GM19238 (cell line): Measurements from ENCODE around the gene MYO5C.
"Not testable (repeated sequence)": the region's sequence is repeated elsewhere in the genome, so short reads cannot be mapped to it uniquely, and the experiment has no call there.

ENCODE experiments used
- DNase-seq: peaks from one replicate; pipeline ENCODE4 v3.0.0; 2011; ENCODE audit warnings: low spot score; ENCODE audit not compliant: insufficient read length

The MYO5C gene

DNA sequence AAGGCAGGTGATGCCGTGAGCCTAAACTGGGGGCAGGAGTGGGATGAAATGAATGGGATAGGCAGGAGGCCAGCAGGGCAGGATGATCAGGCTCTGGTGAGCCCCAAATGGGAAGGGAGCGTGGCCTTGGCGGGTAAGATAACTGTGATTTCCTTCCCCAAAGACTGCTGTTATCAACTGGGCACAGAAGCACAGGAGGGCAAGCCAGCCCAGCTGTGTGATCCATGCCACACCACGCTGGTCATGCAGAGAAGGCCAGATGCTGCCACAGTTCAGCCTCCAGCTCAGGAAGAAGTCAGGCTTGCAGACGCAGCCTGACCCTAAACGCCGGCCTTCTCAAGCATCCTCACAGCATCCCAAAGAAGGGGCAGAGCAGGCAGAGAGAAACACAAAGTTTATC lies 52.3 kb downstream of the MYO5C start:
- no peak for DNase-seq

DNA sequence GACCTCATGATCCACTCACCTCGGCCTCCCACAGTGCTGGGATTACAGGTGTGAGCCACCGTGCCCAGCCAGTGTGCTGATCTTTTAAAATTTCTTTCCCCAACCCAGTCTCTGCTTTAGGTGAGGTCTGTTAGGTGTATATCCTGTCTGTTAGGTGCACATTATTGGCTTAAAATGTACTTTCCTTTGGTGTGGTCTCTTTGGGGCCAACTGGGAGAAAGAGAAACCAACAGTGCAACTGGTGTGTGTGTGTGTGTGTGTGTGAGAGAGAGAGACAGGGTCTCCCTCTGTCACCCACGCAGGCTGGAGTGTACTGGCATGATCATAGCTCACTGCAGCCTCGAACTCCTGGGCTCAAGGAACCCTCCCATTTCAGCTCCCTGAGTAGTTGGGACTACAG lies 54.1 kb downstream of the MYO5C start:
- DNase-seq = no peak

DNA sequence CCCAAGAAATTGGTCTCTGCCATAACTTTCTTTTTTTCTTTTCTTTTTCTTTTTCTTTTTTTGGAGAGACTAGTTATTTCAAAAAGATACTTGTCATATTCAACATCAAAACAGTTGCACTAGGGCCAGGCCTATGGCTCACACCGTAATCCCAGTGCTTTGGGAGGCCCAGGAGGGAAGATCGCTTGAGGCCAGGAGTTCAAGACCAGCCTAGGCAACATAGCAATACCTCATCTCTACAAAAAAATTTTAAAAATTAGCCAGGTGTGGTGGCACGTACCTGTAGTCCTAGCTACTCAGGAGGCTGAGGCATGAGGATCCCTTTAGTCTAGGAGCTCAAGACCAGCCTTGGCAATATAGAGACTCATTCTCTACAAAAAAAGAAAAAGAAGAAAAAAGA lies 55.4 kb downstream of the MYO5C start:
- no peak for DNase-seq

DNA sequence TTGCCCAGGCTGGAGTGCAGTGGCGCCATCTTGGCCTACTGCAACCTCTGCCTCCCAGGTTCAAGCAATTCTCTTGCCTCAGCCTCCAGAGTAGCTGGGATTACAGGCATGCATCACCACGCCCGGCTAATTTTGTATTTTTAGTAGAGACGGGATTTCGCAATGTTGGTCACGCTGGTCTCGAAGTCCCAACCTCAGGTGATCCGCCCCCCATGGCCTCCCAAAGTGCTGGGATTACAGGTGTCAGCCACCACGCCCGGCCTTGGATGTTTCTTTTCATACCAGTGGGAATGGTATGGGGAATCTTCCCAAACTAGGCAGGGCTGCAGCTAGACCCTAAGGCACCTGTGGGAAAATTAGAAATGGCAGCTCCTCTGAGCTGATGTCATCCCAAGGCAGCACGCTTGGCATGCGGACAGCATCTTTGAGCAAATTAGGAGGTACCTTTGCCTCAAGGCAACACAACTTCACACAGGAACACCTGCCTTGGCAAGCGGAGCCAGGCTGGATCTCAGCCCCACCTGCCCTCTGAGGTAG lies 56.5 kb downstream of the MYO5C start:
- DNase-seq = not testable (repeated sequence)

DNA sequence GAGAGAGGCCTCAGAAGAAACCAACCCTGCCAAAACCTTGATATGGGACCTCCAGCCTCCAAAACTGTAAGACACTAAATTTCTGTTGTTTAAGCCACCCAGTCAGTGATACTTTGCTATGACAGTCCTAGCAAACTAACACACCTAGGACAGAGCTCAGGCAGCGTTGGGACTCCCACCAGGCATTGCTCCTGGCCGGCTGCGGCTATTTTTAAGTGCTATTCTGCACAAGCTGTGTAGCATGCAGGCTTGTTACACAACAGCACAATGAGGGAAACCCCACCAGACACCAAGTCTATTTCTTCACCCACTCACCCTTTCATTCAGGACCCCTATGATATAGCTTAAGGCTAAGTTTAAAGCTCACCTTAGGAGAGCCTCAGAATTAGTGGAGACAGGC lies 57.5 kb downstream of the MYO5C start:
- no peak for DNase-seq

DNA sequence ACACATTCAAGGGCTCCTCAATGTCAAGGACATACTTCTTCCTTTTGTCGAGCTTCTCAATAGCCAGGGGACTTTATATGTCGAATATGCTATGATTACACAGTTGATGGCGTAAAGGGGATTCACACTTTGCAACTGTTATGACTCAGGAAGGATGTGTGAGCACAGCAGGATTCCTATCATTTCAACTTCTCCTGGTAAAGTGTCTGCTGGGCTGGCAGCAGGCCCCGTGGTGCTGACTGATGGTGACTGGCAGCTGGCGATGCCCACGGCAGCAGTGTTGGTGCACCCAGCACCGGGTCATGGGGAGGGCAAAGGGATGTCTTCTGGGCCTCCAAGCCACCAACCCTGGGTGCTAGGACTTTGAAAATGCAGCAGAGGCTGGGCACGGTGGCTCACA lies 59.6 kb downstream of the MYO5C start:
- no peak for DNase-seq

DNA sequence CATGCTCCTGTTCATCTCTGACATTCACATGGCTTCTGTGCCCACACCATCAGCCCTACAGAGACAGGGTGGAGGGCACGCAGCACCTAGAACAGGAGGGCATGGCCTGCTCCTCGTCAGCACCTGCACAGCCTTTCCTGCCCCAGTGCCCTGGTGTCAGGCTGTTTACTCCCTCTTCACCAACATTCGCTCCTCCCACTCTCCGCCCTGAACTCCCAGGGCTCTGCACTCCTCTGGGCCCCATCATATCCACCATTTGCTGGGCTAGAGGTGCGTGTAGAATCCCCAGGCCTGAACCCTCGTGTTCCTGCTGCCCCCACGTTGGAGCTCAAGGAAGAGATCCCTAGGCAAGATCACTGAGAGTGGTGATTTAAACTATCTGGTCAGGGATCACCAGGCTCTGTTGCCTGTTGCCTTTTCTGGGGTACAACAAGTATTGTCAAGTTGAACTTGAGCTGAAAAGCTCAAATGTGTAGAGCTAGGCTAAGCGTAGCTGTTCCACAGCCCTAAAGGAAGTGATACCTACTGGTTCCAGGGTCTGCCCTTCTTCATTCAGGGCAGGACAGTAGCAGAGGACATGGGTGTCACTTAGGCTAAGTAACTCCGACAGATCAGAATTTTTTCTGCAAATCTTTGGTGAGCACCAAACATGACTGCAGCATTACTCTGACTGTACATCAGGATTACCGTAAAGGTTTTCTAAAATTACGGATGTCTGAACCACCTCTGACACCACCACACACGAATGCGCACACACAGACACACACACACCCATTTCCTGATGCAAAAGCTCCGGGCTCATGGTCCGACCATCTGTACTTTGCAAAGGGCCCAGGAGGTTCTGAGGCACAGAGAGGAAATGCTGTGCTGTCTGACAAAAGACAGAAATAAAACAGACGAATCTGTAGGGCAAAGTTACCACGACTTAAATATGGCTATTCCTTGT lies 60.7 kb downstream of the MYO5C start:
- DNase-seq = no peak

DNA sequence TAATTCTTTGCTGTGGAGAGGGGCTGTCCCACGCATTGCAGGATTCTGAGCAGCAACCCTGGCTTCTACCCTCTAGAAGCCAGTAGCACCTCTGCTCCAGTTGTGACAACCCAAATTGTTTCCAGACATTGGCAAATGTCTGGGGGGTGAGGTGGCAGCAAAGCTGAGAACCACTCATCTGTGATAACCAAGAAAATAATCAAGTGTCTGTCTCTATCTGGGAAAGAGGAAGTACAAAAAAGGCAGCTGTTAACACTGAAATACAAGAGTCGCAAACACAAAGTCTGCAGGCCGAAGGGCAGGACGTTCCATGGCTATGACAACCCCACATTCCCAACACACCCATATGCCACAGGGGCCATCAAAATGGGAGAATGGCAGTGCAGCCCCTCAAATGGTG lies 62.2 kb downstream of the MYO5C start:
- no peak for DNase-seq

DNA sequence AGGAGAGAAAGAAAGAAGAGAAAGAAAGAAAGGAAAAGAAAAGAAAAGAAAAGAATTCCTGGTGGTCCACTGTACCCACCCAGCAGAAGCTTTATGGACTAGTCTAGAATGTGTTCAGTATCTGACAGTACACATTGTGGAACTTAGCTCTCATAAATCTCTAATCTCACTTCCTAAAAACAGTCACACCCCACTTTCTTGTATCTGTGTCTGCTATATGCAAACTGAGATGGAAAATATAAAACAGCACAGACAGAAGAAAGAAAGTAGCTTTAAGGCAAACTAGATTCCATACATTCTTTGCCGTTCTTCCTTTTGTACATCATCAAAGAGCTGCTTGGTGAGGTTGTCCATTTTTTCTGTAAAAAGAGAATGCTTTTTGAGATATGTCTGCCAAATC lies 63.3 kb downstream of the MYO5C start:
- no peak for DNase-seq

DNA sequence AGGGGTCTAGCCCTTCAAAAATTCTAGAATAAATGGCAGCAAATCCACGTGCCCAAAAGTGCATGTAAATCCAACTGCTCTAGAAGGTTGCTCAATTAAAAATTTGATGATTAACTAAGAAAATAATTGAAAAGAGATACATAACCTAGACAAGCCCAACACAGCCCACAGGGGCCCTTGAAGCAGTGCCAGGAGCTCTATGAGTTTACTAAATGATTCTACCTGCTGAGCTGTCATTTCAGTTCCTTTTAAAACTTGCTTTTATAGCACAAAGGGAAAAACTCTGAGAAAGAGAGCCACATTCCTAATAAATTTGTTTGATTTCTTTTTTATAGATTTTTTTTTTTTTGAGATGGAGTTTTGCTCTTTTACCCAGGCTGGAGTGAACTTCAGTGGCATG lies 65.5 kb downstream of the MYO5C start:
- no peak for DNase-seq

DNA sequence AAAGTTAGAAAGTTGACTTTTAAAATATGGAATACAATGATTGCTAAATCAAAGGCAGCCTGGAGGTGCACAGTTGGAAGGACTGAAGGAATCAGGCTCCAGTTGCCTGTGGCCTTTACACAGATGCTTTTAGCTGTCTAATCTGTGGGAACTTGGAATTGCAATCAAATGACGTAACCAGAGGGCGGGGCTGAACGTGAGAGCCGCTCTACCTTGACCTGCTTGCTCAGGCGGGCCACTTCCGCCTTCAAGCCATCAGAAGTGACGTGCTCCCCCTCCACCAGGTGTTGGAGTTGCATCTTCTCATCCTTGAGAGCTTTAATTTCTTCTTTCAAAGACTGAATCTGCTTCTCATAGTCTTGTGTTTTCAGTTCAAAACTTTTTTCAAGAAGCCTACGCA lies 66.7 kb downstream of the MYO5C start:
- DNase-seq = no peak

DNA sequence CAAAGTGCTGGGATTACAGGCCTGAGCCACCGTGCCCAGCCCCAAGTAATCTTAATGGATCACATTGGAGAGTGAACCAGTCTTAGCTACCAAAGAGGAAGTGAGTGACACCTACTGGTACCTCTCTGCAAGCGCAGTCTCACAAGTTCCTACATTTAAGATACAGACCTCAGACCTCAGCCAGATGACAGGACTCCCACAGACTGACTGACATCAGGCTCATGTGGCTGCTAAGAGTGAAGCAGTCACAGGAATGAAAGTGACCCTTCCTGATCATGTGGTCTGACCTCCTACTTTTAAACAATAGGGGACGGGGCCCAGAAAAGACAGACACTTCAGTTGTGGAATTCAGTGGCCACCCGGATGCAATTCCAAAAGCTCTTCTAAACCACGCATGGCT lies 68.1 kb downstream of the MYO5C start:
- peak; percentile 64 for DNase-seq

DNA sequence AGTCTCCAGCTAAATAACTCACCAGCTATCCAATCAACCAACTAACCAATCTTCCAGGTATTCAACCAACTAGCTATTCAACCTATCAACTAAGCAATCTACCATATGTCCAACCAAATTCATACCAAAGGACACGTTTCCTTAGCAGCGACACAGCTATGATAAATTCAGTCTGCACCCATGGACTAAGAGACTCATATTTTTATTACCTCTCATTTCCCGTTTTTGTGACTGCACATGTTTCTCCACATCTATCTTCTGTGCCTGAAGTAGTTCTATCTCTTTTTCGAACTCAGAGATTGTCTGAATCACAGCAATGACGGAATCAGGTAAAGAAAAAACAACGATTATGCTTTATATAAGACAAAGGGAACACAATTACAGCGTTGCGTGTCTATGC lies 70.4 kb downstream of the MYO5C start:
- no peak for DNase-seq

DNA sequence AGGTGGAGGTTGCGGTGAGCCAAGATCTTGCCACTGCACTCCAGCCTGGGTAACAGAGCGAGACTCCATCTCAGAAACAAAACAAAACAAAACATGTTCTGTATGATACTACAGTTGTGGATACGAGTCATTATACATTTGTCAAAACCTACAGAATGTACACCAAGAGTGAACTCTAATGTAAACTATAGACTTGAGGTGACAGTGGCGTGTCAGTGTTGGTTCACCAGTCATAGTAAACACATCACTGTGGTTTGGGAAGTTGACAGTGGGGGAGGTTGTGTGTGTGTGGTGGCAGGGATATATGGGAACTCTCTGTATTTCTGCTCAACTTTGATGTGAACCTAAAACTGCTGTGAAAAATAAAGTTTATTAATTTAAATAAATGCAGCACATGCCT lies 71.4 kb downstream of the MYO5C start:
- no peak for DNase-seq

DNA sequence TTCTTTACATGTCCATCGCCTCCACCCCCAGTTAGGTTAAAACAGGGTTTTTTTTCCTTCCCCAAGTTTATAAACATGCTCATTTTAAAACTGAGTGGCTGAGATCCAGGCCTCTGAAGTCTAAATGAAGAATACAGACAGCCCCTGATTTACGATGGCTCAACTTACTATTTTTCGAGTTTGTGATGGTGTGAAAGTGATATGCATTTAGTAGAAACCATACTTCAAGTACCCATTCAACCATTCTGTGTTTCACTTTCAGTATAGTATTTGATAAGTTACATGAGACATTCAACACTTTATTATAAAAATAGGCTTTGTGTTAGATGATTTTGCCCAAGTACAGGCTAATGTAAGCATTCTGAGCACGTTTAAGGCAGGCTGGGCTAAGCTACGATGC lies 73.9 kb downstream of the MYO5C start:
- no peak for DNase-seq

DNA sequence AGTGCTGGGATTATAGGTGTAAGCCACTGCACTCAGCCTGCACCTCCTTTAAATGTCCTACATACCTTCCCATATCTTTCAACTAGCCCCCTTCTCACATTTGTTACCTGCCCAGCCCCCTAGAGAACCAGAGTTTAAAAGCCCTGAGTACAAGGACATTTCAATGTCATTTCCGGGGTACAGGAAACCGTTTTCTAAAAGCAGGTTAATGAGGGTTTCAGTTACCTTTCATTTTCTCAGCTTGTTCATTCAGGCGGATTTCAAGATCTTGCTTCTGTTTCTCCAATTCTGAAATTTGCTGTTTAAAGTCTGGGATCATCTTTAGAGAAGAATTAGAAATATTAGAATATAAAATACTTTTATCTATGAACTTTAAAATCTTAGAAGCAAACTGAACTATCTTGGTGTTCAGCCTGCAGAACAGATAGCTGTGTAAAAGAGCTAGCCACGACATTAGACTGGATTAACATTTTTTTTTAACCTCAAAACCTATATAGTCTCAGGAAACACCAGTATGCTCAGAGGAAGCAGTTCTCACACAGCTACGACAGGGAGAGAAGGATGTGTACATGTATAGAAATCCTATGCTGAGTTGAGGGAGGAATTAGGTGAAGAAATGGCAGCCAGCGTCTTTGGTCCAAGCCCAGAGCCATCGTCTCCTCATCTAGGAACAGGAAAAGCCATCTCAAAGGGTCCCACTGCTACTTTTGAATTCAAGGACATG lies 74.5 kb downstream of the MYO5C start:
- DNase-seq = no peak

DNA sequence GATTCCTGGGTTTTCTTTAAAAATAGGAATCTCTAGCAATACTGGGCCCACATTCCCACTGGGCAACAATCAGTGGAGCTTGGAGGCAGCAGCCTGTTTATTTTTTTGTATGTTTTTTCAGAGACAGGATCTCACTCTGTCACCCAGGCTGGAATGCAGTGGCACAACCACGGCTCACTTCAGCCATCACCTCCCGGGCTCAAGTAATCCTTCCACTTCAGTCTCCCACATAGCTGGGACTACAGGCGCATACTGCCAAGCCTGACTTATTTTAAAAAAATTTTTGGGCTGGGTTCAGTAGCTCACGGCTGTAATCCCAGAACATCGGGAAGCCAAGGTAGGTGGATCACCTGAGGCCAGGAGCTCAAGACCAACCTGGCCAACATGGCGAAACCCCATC lies 75.4 kb downstream of the MYO5C start:
- no peak for DNase-seq

DNA sequence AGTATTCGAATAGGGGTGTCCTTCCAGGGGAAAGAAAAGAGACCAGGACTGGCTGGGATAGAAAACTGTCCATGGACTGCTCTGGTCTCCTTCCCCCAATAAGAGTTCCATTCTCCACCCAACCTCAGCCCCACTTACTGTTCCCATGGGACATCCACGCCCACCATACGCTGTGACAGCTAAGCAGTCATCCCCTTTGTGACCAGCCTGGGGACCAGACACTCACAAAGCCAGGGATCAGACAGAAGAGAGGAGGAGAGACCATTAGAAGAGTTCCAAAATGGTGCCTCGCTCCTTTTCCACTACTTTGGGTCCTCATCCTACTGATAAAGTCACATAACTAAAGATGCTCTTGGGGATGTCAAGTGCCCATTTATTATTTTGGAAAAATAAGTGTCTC lies 76.8 kb downstream of the MYO5C start:
- DNase-seq = no peak

DNA sequence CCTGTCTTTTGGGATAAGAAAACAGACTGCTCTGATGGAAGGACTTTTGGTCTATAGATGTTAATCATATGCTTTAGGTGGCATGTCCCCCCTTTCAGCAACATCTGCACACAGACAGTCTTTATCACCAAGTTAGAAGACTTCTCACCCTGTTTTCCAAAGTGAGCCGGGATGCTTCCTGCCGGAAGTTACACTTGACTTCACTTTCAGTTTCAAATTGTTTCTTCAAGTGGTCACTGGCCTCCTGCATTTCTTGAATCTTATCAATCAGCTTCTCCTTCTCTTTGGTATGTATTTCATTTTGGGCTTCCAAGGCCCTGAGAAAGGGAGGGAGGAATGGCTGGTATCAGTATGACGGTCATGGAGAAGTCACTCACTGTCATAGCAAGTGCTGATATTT lies 77.2 kb downstream of the MYO5C start:
- DNase-seq = no peak

DNA sequence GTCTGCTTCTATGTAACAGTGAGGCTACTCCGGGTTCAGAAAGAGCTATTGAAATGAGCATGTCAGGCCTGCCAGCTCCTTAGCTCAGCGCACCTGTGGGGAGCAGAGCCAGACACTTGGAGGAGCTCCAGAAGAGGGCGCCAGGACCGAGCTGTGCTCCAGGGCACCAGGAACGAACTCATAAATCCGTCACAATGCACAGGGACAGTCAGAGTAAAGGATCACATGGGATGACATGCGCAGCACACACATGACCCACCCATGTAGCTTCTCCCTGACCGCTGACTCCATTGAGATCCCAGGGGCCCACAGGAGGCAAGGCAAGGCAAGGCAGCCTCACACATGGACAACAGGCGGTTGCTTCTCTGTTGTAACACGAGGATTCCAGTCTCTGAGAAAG lies 78.4 kb downstream of the MYO5C start:
- DNase-seq = no peak

DNA sequence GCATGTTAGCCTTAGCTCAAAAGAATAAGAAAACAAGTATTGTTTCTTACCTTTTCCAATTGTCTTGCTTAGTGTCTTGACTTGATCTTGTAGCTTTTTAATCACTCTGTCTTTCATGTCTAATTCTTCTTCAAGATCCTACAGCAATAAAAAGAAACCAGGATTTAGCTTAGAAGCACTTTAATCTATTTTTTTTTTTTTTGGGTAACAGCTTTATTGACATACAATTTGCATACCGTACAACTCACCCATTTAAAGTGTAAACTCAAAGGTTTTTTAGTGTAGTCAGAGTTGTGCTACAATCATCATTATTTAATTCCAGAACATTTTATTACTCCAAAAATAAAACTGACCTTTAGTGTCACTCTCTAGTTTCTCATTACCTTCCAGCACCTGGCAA lies 81.1 kb downstream of the MYO5C start:
- DNase-seq = no peak

DNA sequence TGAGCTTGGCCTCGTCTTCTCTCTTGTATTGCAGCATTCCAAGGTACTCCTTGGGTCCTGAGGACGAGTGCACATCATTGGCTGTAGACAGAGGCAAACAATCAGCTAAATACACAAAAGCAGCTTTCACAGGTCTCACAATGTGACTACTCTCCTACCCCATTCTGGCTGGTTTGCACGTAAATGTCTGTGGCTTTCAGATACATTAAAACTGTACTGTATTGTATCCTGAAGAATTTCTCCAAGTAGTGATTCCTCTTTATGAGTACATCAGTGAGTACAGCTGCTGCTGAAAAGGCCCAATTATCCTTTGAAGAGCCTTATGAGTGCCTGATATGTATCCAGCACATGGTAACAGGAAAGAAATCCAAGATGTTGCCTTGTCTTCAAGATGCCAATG lies 82.4 kb downstream of the MYO5C start:
- DNase-seq = no peak
